HG03039 (cell line): Measurements from ENCODE around the gene GLIS1.

Experiments used
- ATAC-seq: cut with Tn5 transposase; IDR thresholded peaks from one replicate; pipeline ENCODE4 v1.9.1; 2021; ENCODE audit warnings: mild to moderate bottlenecking, moderate library complexity; ENCODE audit not compliant: unreplicated experiment

The GLIS1 gene

DNA sequence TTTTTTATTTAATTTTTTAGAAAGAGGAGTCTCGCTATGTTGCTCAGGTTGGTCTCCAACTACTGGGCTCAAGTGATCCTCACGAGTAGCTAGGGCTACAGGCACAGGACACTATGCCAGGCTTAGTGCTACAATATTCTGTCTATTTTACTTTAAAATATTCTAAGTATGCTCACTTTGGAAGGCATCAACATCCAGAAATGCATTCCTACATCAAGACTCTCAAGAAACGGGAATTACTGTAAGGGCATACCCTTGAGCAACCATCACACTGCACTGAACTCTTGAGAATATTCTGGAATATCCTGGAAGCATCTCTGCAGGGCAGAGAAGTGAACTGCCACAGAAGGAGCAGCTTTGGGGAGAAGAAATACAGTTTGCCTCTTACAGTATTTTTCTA is 280.3 kb downstream of the GLIS1 start:
- ATAC-seq: no peak
